Calu3 (cell line): ENCODE results near the gene ACOD1. TPM values are rescaled to one million over a fixed set of nuclear protein-coding genes. Genes with fewer than 3 reads are reported as not detected.

Experiments used
- BruUV-seq: library from RNA; stranded (reverse); fragments of 400-500 nt; replicated peaks from 2 replicates; lab custom pipeline; 2021; lab: Mats Ljungman, UMichigan
- CTCF ChIA-PET: fragments of 300-600 bp; sonication (Branson Sonifier 250); formaldehyde crosslinking; loops from one replicate; lab custom pipeline; 2022; ENCODE audit warnings: antibody characterized with exemption; lab: Charles Lee
- DNase-seq: peaks from one replicate; pipeline ENCODE4 v3.0.0; 2022
- H3K27ac Mint-ChIP-seq: one replicate; pipeline ENCODE4 v1.8.0; 2022; ENCODE audit warnings: mixed read lengths; ENCODE audit not compliant: unreplicated experiment
- H3K27me3 Mint-ChIP-seq: one replicate; pipeline ENCODE4 v1.8.0; 2022; ENCODE audit warnings: mixed read lengths; ENCODE audit not compliant: unreplicated experiment
- H3K36me3 Mint-ChIP-seq: one replicate; pipeline ENCODE4 v1.8.0; 2022; ENCODE audit warnings: mild to moderate bottlenecking, moderate library complexity, mixed read lengths; ENCODE audit not compliant: insufficient read depth, unreplicated experiment
- H3K4me1 Mint-ChIP-seq: one replicate; pipeline ENCODE4 v1.8.0; 2022; ENCODE audit warnings: mild to moderate bottlenecking, low read depth, mixed read lengths; ENCODE audit not compliant: unreplicated experiment
- H3K4me3 Mint-ChIP-seq: one replicate; pipeline ENCODE4 v1.8.0; 2022; ENCODE audit warnings: mild to moderate bottlenecking, low read depth, moderate library complexity, mixed read lengths; ENCODE audit not compliant: unreplicated experiment
- H3K9me3 Mint-ChIP-seq: one replicate; pipeline ENCODE4 v1.8.0; 2022; ENCODE audit warnings: low read depth, mixed read lengths; ENCODE audit not compliant: unreplicated experiment
- CTCF ChIP-seq: fragments of 200-600 bp; IDR thresholded peaks from one replicate; pipeline ENCODE4 v1.8.0; 2022; ENCODE audit warnings: antibody characterized with exemption; ENCODE audit not compliant: unreplicated experiment
- intact Hi-C: fragments of 100-400 bp; cut with micrococcal nuclease; formaldehyde crosslinking; loops from one replicate; pipeline ENCODE4 v1.10.0; 2022; ENCODE audit not compliant: unreplicated experiment
- total RNA-seq: library from RNA; stranded (reverse); gene quantifications from 2 replicates; pipeline ENCODE4 v1.2.3, GENCODE V29; 2022

ACOD1 gene
- total RNA-seq, 1 experiment from 2014 or later, result not detected

- TF ChIP-seq CTCF, result no peak
- Mint-ChIP-seq H3K36me3 (no peaks in the 10 kb centered on the region), H3K4me1 (no peaks in the 10 kb centered on the region), H3K27me3 (no peaks in the 10 kb centered on the region), H3K4me3 (no peak overlapping the region), H3K27ac (no peak overlapping the region), H3K9me3 (no peaks in the 10 kb centered on the region)
- intact Hi-C loops, result no loop called here
- CTCF ChIA-PET, result no interaction called here
- no TSS peak for BruUV-seq
- DNase-seq, result no peak
These were observed 25.8 kb downstream of the ACOD1 start for GRCh38 chr13:76973920-76974617.

GRCh38 chr13:76974618-76974975 lies 26.3 kb downstream of the ACOD1 start:
- no peak for DNase-seq
- no peak for TF ChIP-seq CTCF
- H3K27me3 Mint-ChIP-seq, result no peaks in the 10 kb centered on the region
- H3K4me1 Mint-ChIP-seq, result no peaks in the 10 kb centered on the region
- intact Hi-C loops, result no loop called here
- BruUV-seq, result no TSS peak
- no peak overlapping the region for H3K27ac Mint-ChIP-seq
- H3K9me3 Mint-ChIP-seq, result no peaks in the 10 kb centered on the region
- CTCF ChIA-PET, result no interaction called here
- no peak overlapping the region for H3K4me3 Mint-ChIP-seq
- H3K36me3 Mint-ChIP-seq, result no peaks in the 10 kb centered on the region

- TF ChIP-seq CTCF, result no peak
- Mint-ChIP-seq H3K27me3 (no peaks in the 10 kb centered on the region), H3K4me3 (no peak overlapping the region), H3K27ac (no peak overlapping the region), H3K36me3 (no peaks in the 10 kb centered on the region), H3K4me1 (no peaks in the 10 kb centered on the region), H3K9me3 (no peaks in the 10 kb centered on the region)
- CTCF ChIA-PET, result no interaction called here
- intact Hi-C loops, result no loop called here
- BruUV-seq, result no TSS peak
- no peak for DNase-seq
These were observed 27.6 kb downstream of the ACOD1 start for GRCh38 chr13:76975863-76976262.

- H3K9me3 Mint-ChIP-seq, result no peaks in the 10 kb centered on the region
- intact Hi-C loops, result no loop called here
- H3K36me3 Mint-ChIP-seq, result no peaks in the 10 kb centered on the region
- CTCF ChIA-PET, result no interaction called here
- no peak overlapping the region for H3K27ac Mint-ChIP-seq
- no peak overlapping the region for H3K4me3 Mint-ChIP-seq
- no peaks in the 10 kb centered on the region for H3K27me3 Mint-ChIP-seq
- no peak for TF ChIP-seq CTCF
- DNase-seq, result no peak
- H3K4me1 Mint-ChIP-seq, result no peaks in the 10 kb centered on the region
- BruUV-seq, result no TSS peak
These were observed 28.2 kb downstream of the ACOD1 start for GRCh38 chr13:76976490-76976889.
